ENCODE data around the gene TFPI.

- TF ChIP-seq POLR2A (IDR thresholded peaks at IDR 0.05) (no peak), CTCF (IDR thresholded peaks at IDR 0.05) (no peak)
These were observed 50.5 kb downstream of the TFPI start for GRCh38 chr2:187503700-187504099.
